Measurements from ENCODE around the gene KCNK17. TPM values are rescaled to one million over a fixed set of nuclear protein-coding genes. Genes with fewer than 3 reads are reported as not detected.

The KCNK17 gene
- total RNA-seq, 4 donors from 2014 or later, result not detected

GRCh38 chr6:39289490-39289889, 24.7 kb downstream of the KCNK17 start:
- TF ChIP-seq CTCF (IDR thresholded peaks at IDR 0.05; ENCODE audit: low read depth), result no peak

DNA sequence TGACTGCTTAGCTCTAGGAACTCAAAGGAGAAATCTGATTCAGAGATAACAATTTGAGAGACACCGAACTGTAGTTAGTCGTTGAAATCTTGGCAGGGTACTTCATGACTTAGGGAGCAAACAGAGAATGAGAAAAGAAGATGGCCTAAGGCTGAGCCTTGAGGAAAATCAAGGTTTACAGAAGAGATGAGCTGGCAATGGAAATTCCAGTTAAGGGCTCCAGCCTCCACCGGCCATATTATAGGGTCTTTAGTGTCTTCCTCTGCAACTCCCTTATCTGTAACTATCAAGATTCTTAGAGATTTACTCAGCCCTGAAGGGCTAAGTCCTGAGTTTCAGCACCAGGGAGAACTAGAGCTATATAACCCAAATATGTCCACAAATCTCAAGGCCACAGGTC, 26.6 kb downstream of the KCNK17 start:
- no peak for TF ChIP-seq CTCF (IDR thresholded peaks at IDR 0.05; ENCODE audit: low read depth)

GRCh38 chr6:39282774-39283173, 31.4 kb downstream of the KCNK17 start:
- TF ChIP-seq CTCF (IDR thresholded peaks at IDR 0.05; ENCODE audit: low read depth), result no peak

DNA sequence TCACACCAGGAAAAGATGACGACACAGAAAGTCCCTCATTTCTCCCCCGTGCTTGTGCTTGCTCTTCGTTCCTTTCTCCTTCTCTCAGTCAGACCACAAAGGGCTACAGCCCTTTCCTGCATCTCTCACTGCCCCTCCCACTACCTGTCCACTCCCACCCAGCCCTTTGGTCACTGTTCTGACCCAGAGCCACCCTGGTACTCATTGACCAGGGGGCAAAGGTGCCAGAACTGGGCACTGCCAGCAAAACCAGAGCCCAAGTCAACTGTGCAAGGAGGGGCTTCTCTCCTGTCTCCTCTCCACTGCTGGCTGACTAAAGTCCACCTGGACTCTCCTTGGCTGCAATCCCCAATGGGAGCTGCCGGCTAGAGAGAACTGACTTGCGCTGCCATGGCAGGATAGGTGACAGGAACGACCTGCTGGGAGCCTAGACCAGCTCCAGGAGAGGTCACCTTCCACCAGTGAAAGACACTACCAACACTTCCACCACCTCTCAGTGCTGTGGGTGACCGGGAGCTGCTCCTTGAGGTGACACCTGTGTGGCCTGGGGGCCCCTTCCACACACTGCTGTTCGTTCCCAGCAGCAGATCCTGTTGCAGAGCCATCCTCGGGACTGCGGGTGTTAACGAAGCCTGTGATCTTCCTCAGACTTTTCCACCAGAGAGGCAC, 32.8 kb downstream of the KCNK17 start:
- TF ChIP-seq CTCF (IDR thresholded peaks at IDR 0.05; ENCODE audit: low read depth), result no peak

DNA sequence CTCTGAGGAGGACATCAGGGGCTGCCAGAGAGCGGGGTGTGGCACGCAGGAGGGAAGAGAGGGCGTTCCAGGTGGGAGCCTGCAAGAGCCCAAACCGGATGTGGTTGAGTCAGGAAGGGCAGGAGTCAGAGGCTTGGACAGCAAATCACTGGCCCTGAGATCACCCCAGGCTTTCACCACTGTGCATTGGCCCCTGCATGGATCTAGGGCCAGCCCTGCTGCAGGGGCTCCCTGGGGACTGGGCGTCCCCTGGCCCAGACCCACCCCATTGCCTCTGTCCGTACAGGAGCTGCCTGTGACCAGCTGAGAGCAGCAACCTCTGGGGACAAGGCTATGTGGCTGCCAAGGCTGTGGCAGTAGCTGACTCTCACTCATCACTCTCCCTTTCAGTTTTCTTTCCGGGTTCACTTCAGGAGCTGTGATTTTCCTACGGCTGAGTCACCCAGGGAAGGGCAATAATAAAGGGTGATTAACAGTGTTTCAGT, 33.9 kb downstream of the KCNK17 start:
- no peak for TF ChIP-seq CTCF (IDR thresholded peaks at IDR 0.05; ENCODE audit: low read depth)

DNA sequence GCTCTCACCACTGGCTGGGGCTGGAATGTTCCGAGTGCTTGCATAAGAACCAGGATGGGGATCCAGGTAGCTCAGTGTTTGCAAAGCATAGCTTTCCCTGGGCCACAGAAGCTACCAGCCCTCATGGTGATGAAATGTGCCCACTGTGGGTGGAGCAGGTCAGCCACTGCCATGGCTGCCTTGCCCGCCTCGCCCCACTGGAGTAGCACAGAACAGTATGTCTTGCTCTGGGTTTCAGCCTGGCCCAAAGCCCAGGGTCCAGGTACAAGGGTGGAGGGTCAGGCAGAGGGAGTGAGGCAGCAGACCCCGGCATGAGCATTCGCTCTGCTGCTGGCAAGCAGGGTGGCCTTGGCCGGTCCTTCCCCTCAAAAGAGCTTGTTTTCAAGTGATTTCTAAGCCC, 34.7 kb downstream of the KCNK17 start:
- no peak for TF ChIP-seq CTCF (IDR thresholded peaks at IDR 0.05; ENCODE audit: low read depth)

- no peak for TF ChIP-seq CTCF (IDR thresholded peaks at IDR 0.05; ENCODE audit: low read depth)
Observed at GRCh38 chr6:39276379-39276995, 37.7 kb downstream of the KCNK17 start.

Data from subcutaneous adipose tissue (tissue), 4 donors.